IMR-90 (cell line): ENCODE measurements around the gene CNGB1. TPM values are rescaled to one million over a fixed set of nuclear protein-coding genes. Genes with fewer than 3 reads are reported as not detected.
"Not testable (repeated sequence)": the region's sequence is repeated elsewhere in the genome, so short reads cannot be mapped to it uniquely, and the experiment has no call there.

Experiments
- ATAC-seq: fragments of 200-7000 bp; cut with Tn5 transposase; 2 replicates; pipeline ENCODE4 v1.9.1; 2020; ENCODE audit warnings: low read depth, mild to moderate bottlenecking, moderate library complexity
- BruUV-seq: library from RNA; stranded (reverse); fragments of 400-500 nt; replicated peaks from 2 replicates; lab custom pipeline; 2021; lab: Mats Ljungman, UMichigan
- CTCF ChIA-PET: fragments of 300-600 bp; formaldehyde crosslinking; extraction: SDS; loops from one replicate; lab custom pipeline; 2021; ENCODE audit warnings: antibody characterized with exemption; lab: Yijun Ruan, JAX
- POLR2A ChIA-PET: fragments of 300-600 bp; sonication (Branson Sonifier 250); formaldehyde crosslinking; loops from one replicate; lab custom pipeline; 2022; ENCODE audit warnings: antibody characterized with exemption; ENCODE audit not compliant: unreplicated experiment; lab: Charles Lee
- DNase-seq: peaks from one replicate; pipeline ENCODE4 v3.0.0; 2013
- H2AFZ ChIP-seq: replicated peaks from 2 replicates; pipeline ENCODE3; 2013; ENCODE audit warnings: low read length, mild to moderate bottlenecking; ENCODE audit not compliant: poor library complexity
- H2AK5ac ChIP-seq: 2 replicates; pipeline ENCODE4 v1.6.1; 2013; ENCODE audit warnings: low read depth, low read length, inconsistent platforms
- H2AK9ac ChIP-seq: replicated peaks from 2 replicates; pipeline ENCODE3; 2013; ENCODE audit warnings: mild to moderate bottlenecking, low read depth, low read length, moderate library complexity; ENCODE audit not compliant: poor library complexity
- H2BK120ac ChIP-seq: 2 replicates; pipeline ENCODE4 v1.6.1; 2013; ENCODE audit warnings: low read depth, low read length, inconsistent platforms
- H2BK15ac ChIP-seq: 3 replicates; pipeline ENCODE4 v1.6.1; 2013; ENCODE audit warnings: low read depth, low read length, inconsistent platforms
- H2BK20ac ChIP-seq: 2 replicates; pipeline ENCODE4 v1.6.1; 2013; ENCODE audit warnings: low read depth, mild to moderate bottlenecking, inconsistent platforms, low read length, moderate library complexity
- H2BK5ac ChIP-seq: 2 replicates; pipeline ENCODE4 v1.6.1; 2013; ENCODE audit warnings: mild to moderate bottlenecking, low read depth, low read length, inconsistent platforms; ENCODE audit not compliant: poor library complexity, severe bottlenecking
- H3K14ac ChIP-seq: replicated peaks from 2 replicates; pipeline ENCODE4 v1.6.1; 2013; ENCODE audit warnings: low read depth, low read length, inconsistent platforms
- H3K18ac ChIP-seq: 2 replicates; pipeline ENCODE4 v1.6.1; 2013; ENCODE audit warnings: low read depth, low read length, control low read depth
- H3K23ac ChIP-seq: 2 replicates; pipeline ENCODE4 v1.6.1; 2013; ENCODE audit warnings: low read depth, low read length, inconsistent platforms
- H3K27ac ChIP-seq: 2 replicates; pipeline ENCODE4 v1.5.1; 2013; ENCODE audit warnings: mild to moderate bottlenecking, control low read depth, low read length; ENCODE audit not compliant: insufficient read depth
- H3K27me3 ChIP-seq: 2 replicates; pipeline ENCODE4 v1.6.1; 2013; ENCODE audit warnings: low read length; ENCODE audit not compliant: control insufficient read depth, insufficient read depth
- H3K36me3 ChIP-seq: 2 replicates; pipeline ENCODE4 v1.6.1; 2013; ENCODE audit warnings: low read length, mixed read lengths; ENCODE audit not compliant: control insufficient read depth, insufficient read depth
- H3K4ac ChIP-seq: 2 replicates; pipeline ENCODE4 v1.6.1; 2013; ENCODE audit warnings: low read depth, low read length, inconsistent platforms
- H3K4me1 ChIP-seq: 2 replicates; pipeline ENCODE4 v1.6.1; 2013; ENCODE audit warnings: low read length, mixed read lengths; ENCODE audit not compliant: control insufficient read depth, insufficient read depth
- H3K4me2 ChIP-seq: 2 replicates; pipeline ENCODE4 v1.6.1; 2013; ENCODE audit warnings: low read depth, mild to moderate bottlenecking, control low read depth, low read length, moderate library complexity
- H3K4me3 ChIP-seq: 2 replicates; pipeline ENCODE4 v1.5.1; 2013; ENCODE audit warnings: low read depth, mild to moderate bottlenecking, control low read depth, low read length, moderate library complexity; ENCODE audit not compliant: insufficient read depth
- H3K56ac ChIP-seq: 2 replicates; pipeline ENCODE4 v1.6.1; 2013; ENCODE audit warnings: low read length, inconsistent platforms; ENCODE audit not compliant: insufficient read depth; ENCODE audit errors: extremely low read depth
- H3K79me1 ChIP-seq, 2 experiments: 2 replicates each; pipeline ENCODE4 v1.6.1; 2013; ENCODE audit warnings: low read length in 2 of 2, inconsistent platforms in 1 of 2, low read depth in 1 of 2
- H3K9ac ChIP-seq: 2 replicates; pipeline ENCODE4 v1.6.1; 2013; ENCODE audit warnings: low read depth, low read length, control low read depth
- H3K9me1 ChIP-seq: 2 replicates; pipeline ENCODE4 v1.6.1; 2013; ENCODE audit warnings: low read length, inconsistent platforms; ENCODE audit not compliant: insufficient read depth
- H3K9me3 ChIP-seq: 2 replicates; pipeline ENCODE4 v1.6.1; 2013; ENCODE audit warnings: low read length; ENCODE audit not compliant: control insufficient read depth, insufficient read depth
- H4K20me1 ChIP-seq: 2 replicates; pipeline ENCODE4 v1.6.1; 2013; ENCODE audit warnings: low read length, inconsistent platforms; ENCODE audit not compliant: insufficient read depth
- H4K5ac ChIP-seq: 2 replicates; pipeline ENCODE4 v1.6.1; 2013; ENCODE audit warnings: mild to moderate bottlenecking, low read depth, low read length, control low read depth
- H4K8ac ChIP-seq, 2 experiments: 2 replicates each; pipeline ENCODE4 v1.6.1; 2013; ENCODE audit warnings: low read depth in 2 of 2, low read length in 2 of 2, control low read depth in 1 of 2, inconsistent platforms in 1 of 2
- H4K91ac ChIP-seq: 2 replicates; pipeline ENCODE4 v1.6.1; 2013; ENCODE audit warnings: low read depth, low read length, inconsistent platforms; ENCODE audit not compliant: insufficient read depth
- WGBS, 2 experiments: methylation state at CpG; one replicate each; pipeline versions ENCODE4 v1.1.5 to v1.1.7; 2013; ENCODE audit warnings: missing lambda C conversion rate in 2 of 2; ENCODE audit not compliant: insufficient read length in 1 of 2; ENCODE audit errors: extremely low coverage in 2 of 2; 5-methylcytosine and 5-hydroxymethylcytosine counted together
- dilution Hi-C: fragments of 300-500 bp; cut with HindIII; formaldehyde crosslinking; loops from one replicate; pipeline ENCODE4 v1.14.3; 2018; ENCODE audit warnings: low sequenced_read_pairs; ENCODE audit not compliant: unreplicated experiment
- in situ Hi-C: fragments of 300-500 bp; cut with MboI; formaldehyde crosslinking; loops from 3 replicates; pipeline ENCODE4 v1.14.3; 2019; ENCODE audit warnings: low sequenced_read_pairs, inconsistent platforms, mixed read lengths
- intact Hi-C: fragments of 100-400 bp; cut with micrococcal nuclease; formaldehyde crosslinking; loops from 2 replicates; pipeline ENCODE4 v1.10.0; 2022
- polyA plus RNA-seq, 3 experiments: library from polyadenylated mRNA; depleted of rRNA; stranded (reverse); fragments of >200 nt; gene quantifications; 2 replicates each; pipeline ENCODE4 v1.2.3, GENCODE V29; 2012; ENCODE audit warnings: low replicate concordance in 1 of 3
- total RNA-seq: library from RNA; depleted of rRNA; stranded (reverse); fragments of >200 nt; gene quantifications from 2 replicates; pipeline ENCODE4 v1.2.3, GENCODE V29; 2012

The CNGB1 gene
- total and polyA plus RNA-seq, 2 of the 4 experiments (the other 2 are of a cell fraction) = not detected

DNA sequence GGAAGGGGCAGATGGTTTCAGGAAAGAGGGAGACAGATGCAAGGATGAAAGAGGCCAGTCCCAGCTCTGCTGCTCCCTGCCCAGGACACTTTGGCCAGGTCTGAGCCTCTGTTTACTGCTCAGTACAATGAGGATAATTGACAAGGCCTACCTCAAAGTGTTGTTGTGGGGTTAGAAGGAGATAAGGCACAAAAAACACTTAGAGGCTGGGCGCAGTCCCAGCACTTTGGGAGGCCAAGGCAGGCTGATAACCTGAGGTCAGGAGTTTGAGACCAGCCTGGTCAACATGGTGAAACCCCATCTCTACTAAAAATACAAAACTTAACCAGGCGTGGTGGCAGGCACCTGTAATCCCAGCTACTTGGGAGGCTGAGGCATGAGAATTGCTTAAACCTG, 7.1 kb upstream of the CNGB1 start:
- H3K9me3 ChIP-seq, H2AFZ ChIP-seq, H2AK9ac ChIP-seq, DNase-seq, H2BK20ac ChIP-seq, H2BK5ac ChIP-seq, in situ Hi-C loops, H3K36me3 ChIP-seq, H3K14ac ChIP-seq, H2BK120ac ChIP-seq, CTCF ChIA-PET, BruUV-seq, H3K9ac ChIP-seq, intact Hi-C loops, H3K4me1 ChIP-seq, H3K4ac ChIP-seq, H3K9me1 ChIP-seq, H4K8ac ChIP-seq, H3K4me3 ChIP-seq, H4K91ac ChIP-seq, H2AK5ac ChIP-seq, H3K79me1 ChIP-seq, dilution Hi-C loops, H3K56ac ChIP-seq, H3K27ac ChIP-seq, H2BK15ac ChIP-seq, H4K5ac ChIP-seq, H4K20me1 ChIP-seq, ATAC-seq, H3K18ac ChIP-seq, POLR2A ChIA-PET, H3K23ac ChIP-seq, H3K4me2 ChIP-seq: not testable (repeated sequence)
- peaks cover 37% of the 10 kb centered on the region for H3K27me3 ChIP-seq
- no CpG with 5 or more reads among the region's 2 CpGs for WGBS, 2 experiments
